ENCODE measurements around the gene NSRP1. TPM values are rescaled to one million over a fixed set of nuclear protein-coding genes. Genes with fewer than 3 reads are reported as not detected.

NSRP1 gene
- total RNA-seq, 1 experiment from 2014 or later = 3.0 TPM

GRCh38 chr17:30211371-30211770 lies 94.8 kb downstream of the NSRP1 start:
- no peak overlapping the region for H3K4me3 ChIP-seq (ENCODE audit: insufficient read depth, low read depth, low read length)
- H3K36me3 ChIP-seq (replicated peaks; ENCODE audit: control insufficient read depth, insufficient read depth, low read length) = no peaks in the 10 kb centered on the region
- H3K27me3 ChIP-seq (ENCODE audit: control insufficient read depth, insufficient read depth, low read length) = no peaks in the 10 kb centered on the region
- no peak for DNase-seq

- no peaks in the 10 kb centered on the region for H3K36me3 ChIP-seq (replicated peaks; ENCODE audit: control insufficient read depth, insufficient read depth, low read length)
- peak; percentile 57 for DNase-seq
Observed at GRCh38 chr17:30212750-30213149, 96.1 kb downstream of the NSRP1 start.

DNA sequence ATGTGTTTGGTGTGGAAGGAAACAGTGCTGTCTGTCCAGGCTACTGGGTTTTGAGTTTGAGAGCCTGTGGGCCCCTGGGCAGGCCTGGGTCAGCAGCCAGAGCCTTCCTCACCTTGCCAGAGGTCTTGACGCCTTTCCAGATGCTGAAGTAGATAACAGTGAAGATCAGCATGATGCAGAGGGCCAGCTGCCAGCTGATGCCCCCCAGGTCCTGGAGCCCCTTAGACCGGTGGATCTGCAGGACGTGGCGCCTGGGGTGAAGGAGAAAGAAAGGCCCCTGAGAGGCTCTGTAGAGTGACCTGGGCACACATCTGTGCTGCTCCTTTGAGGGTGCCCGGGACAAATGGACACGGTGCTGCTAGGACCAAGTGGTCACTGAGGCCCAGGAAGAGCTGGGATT lies 100.4 kb downstream of the NSRP1 start:
- H3K4me3 ChIP-seq (ENCODE audit: insufficient read depth, low read depth, low read length) = no peak overlapping the region
- no peak for DNase-seq
- H3K36me3 ChIP-seq (replicated peaks; ENCODE audit: control insufficient read depth, insufficient read depth, low read length) = no peaks in the 10 kb centered on the region
- H3K27me3 ChIP-seq (ENCODE audit: control insufficient read depth, insufficient read depth, low read length) = no peaks in the 10 kb centered on the region

More at GRCh38 chr17:30212750-30213149, 96.1 kb downstream of the NSRP1 start:
- Histone ChIP-seq H3K27me3 (ENCODE audit: control insufficient read depth, insufficient read depth, low read length) (no peaks in the 10 kb centered on the region), H3K4me3 (ENCODE audit: insufficient read depth, low read depth, low read length) (no peak overlapping the region)

- no peaks in the 10 kb centered on the region for H3K27me3 ChIP-seq (ENCODE audit: control insufficient read depth, insufficient read depth, low read length)
- no peak for DNase-seq
- no peak overlapping the region for H3K4me3 ChIP-seq (ENCODE audit: insufficient read depth, low read depth, low read length)
- H3K36me3 ChIP-seq (replicated peaks; ENCODE audit: control insufficient read depth, insufficient read depth, low read length) = no peaks in the 10 kb centered on the region
Observed at GRCh38 chr17:30217746-30218245, 101.2 kb downstream of the NSRP1 start.

DNA sequence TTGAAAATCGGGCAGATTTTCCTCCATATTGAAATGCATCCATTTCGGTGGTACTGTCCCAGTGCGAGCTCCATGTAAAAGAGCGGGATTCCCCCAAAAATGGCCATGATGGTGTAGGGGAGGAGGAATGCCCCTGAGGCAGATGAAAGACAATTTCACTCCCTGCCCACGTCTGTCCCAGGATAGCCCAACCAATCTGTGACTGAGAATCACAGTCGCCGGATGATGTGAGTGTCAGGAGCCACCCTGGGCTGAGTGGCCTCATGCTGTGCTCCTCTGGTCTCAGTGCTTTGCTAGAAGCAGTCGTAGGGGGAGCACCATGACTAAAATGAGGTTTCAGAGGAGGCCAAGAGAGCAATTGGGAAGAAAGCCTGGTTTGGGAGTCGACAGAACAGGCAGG lies 102.2 kb downstream of the NSRP1 start:
- no peaks in the 10 kb centered on the region for H3K27me3 ChIP-seq (ENCODE audit: control insufficient read depth, insufficient read depth, low read length)
- no peaks in the 10 kb centered on the region for H3K36me3 ChIP-seq (replicated peaks; ENCODE audit: control insufficient read depth, insufficient read depth, low read length)
- H3K4me3 ChIP-seq (ENCODE audit: insufficient read depth, low read depth, low read length) = no peak overlapping the region
- peak; percentile 54 for DNase-seq

GRCh38 chr17:30219315-30219714 lies 102.7 kb downstream of the NSRP1 start:
- H3K36me3 ChIP-seq (replicated peaks; ENCODE audit: control insufficient read depth, insufficient read depth, low read length) = no peaks in the 10 kb centered on the region
- DNase-seq = no peak
- no peaks in the 10 kb centered on the region for H3K27me3 ChIP-seq (ENCODE audit: control insufficient read depth, insufficient read depth, low read length)
- no peak overlapping the region for H3K4me3 ChIP-seq (ENCODE audit: insufficient read depth, low read depth, low read length)

- Histone ChIP-seq H3K27me3 (ENCODE audit: control insufficient read depth, insufficient read depth, low read length) (no peaks in the 10 kb centered on the region), H3K36me3 (replicated peaks; ENCODE audit: control insufficient read depth, insufficient read depth, low read length) (no peaks in the 10 kb centered on the region), H3K4me3 (ENCODE audit: insufficient read depth, low read depth, low read length) (no peak overlapping the region)
- no peak for DNase-seq
Observed at GRCh38 chr17:30219833-30220232, 103.2 kb downstream of the NSRP1 start.

- no peak for DNase-seq
- Histone ChIP-seq H3K27me3 (ENCODE audit: control insufficient read depth, insufficient read depth, low read length) (no peaks in the 10 kb centered on the region), H3K4me3 (ENCODE audit: insufficient read depth, low read depth, low read length) (no peak overlapping the region), H3K36me3 (replicated peaks; ENCODE audit: control insufficient read depth, insufficient read depth, low read length) (no peaks in the 10 kb centered on the region)
Observed at GRCh38 chr17:30220414-30220813, 103.8 kb downstream of the NSRP1 start.

DNA sequence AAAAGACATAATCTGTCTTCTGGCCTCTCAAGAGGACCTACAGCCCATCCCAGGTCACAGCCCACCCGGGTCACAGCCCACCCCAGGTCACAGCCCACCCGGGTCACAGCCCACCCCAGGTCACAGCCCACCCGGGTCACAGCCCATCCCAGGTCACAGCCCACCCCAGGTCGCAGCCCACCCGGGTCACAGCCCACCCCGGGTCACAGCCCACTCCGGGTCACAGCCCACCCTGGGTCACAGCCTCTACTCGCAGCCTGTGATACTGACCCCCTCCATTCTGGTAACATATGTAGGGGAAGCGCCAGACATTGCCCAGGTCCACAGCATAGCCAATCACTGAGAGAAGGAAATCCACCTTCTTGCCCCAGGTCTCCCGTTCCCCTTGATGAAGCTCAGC lies 104.7 kb downstream of the NSRP1 start:
- H3K4me3 ChIP-seq (ENCODE audit: insufficient read depth, low read depth, low read length) = no peak overlapping the region
- no peaks in the 10 kb centered on the region for H3K27me3 ChIP-seq (ENCODE audit: control insufficient read depth, insufficient read depth, low read length)
- DNase-seq = no peak
- H3K36me3 ChIP-seq (replicated peaks; ENCODE audit: control insufficient read depth, insufficient read depth, low read length) = no peaks in the 10 kb centered on the region

DNA sequence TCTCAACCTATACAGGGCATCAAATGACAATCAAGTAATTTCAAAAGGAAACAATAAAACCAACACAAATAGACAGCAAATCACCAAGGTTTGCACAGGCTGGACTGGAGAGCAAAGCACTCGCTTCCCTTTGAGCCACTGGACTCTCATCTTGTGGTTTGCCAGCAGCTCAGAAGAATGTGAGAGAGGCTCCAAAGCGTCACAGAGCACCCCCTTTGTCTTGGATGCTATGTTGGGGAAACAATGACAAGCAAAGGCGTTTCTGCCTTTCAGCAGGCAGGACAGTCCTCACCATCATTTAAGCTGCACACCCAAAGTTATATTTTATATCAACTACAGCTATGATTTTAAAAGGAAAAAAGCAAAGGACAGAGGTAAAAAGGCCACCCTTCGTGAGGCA lies 105.6 kb downstream of the NSRP1 start:
- no peak overlapping the region for H3K4me3 ChIP-seq (ENCODE audit: insufficient read depth, low read depth, low read length)
- no peaks in the 10 kb centered on the region for H3K27me3 ChIP-seq (ENCODE audit: control insufficient read depth, insufficient read depth, low read length)
- H3K36me3 ChIP-seq (replicated peaks; ENCODE audit: control insufficient read depth, insufficient read depth, low read length) = no peaks in the 10 kb centered on the region
- DNase-seq = no peak

- no peaks in the 10 kb centered on the region for H3K36me3 ChIP-seq (replicated peaks; ENCODE audit: control insufficient read depth, insufficient read depth, low read length)
- DNase-seq = peak; percentile 56
- H3K4me3 ChIP-seq (ENCODE audit: insufficient read depth, low read depth, low read length) = no peak overlapping the region
- no peaks in the 10 kb centered on the region for H3K27me3 ChIP-seq (ENCODE audit: control insufficient read depth, insufficient read depth, low read length)
Observed at GRCh38 chr17:30222721-30223175, 106.1 kb downstream of the NSRP1 start.

GRCh38 chr17:30224419-30224960 lies 107.9 kb downstream of the NSRP1 start:
- DNase-seq = no peak
- no peaks in the 10 kb centered on the region for H3K27me3 ChIP-seq (ENCODE audit: control insufficient read depth, insufficient read depth, low read length)
- no peak overlapping the region for H3K4me3 ChIP-seq (ENCODE audit: insufficient read depth, low read depth, low read length)
- H3K36me3 ChIP-seq (replicated peaks; ENCODE audit: control insufficient read depth, insufficient read depth, low read length) = no peaks in the 10 kb centered on the region

GRCh38 chr17:30225112-30225511 lies 108.5 kb downstream of the NSRP1 start:
- H3K27me3 ChIP-seq (ENCODE audit: control insufficient read depth, insufficient read depth, low read length) = no peaks in the 10 kb centered on the region
- no peak overlapping the region for H3K4me3 ChIP-seq (ENCODE audit: insufficient read depth, low read depth, low read length)
- H3K36me3 ChIP-seq (replicated peaks; ENCODE audit: control insufficient read depth, insufficient read depth, low read length) = no peaks in the 10 kb centered on the region
- peak; percentile 9 for DNase-seq

DNA sequence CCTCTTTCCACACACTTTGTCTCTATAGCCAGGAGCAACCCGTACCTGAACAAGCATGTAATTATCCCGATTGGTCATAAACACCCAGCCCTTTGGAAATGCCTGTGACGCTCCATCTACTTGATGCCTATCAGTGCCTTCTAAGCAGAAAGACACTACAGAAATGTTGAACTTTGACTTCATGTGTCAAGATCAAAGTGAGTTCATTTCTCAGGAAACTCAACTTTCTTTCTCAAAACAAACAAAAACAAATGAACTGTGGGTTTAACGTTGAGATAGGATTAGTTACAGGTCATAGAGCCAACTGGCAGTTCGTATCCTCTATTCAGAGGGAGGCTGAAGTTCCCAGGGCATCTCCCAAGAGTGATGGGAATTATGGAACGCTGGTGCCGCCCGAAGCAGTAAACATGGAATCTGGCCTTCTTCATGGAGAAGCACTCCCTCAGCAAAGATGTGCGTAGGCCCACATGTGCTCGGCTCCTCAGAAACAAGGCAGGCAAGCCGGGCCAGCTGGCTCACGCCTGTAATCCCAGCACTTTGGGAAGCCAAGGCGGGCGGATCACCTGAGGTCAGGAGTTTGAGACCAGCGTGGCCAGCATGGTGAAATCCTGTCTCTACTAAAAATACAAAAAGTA lies 109.4 kb downstream of the NSRP1 start:
- Histone ChIP-seq H3K27me3 (ENCODE audit: control insufficient read depth, insufficient read depth, low read length) (no peaks in the 10 kb centered on the region), H3K4me3 (ENCODE audit: insufficient read depth, low read depth, low read length) (no peak overlapping the region), H3K36me3 (replicated peaks; ENCODE audit: control insufficient read depth, insufficient read depth, low read length) (no peaks in the 10 kb centered on the region)
- no peak for DNase-seq

GRCh38 chr17:30226878-30227277 lies 110.3 kb downstream of the NSRP1 start:
- no peaks in the 10 kb centered on the region for H3K27me3 ChIP-seq (ENCODE audit: control insufficient read depth, insufficient read depth, low read length)
- no peak for DNase-seq
- H3K4me3 ChIP-seq (ENCODE audit: insufficient read depth, low read depth, low read length) = no peak overlapping the region
- H3K36me3 ChIP-seq (replicated peaks; ENCODE audit: control insufficient read depth, insufficient read depth, low read length) = no peaks in the 10 kb centered on the region
